Epidermal melanocyte (primary cell): ENCODE measurements around the gene SLC43A3.

Experiments used
- DNase-seq: peaks from one replicate; pipeline ENCODE4 v3.0.0; 2011; ENCODE audit warnings: low spot score; ENCODE audit not compliant: insufficient read length

The SLC43A3 gene

DNA sequence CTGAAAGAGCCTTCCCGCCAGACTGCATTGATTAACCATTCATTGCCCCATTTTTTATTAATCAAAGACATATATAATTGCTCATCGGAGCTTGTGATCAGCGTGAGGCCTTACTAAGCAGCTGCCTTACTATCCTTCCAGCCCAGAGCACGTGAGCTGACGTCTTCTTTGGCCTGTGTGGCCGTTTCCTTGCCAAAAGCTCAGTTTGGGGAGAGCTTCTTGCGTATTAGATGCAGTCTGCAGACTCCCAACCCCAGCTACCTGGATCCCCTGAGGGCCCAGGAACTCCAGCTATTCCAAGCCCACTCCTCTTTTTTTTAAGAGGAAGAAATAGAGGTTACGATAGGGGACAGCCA lies 784 bp upstream of the SLC43A3 start:
- no peak for DNase-seq

DNA sequence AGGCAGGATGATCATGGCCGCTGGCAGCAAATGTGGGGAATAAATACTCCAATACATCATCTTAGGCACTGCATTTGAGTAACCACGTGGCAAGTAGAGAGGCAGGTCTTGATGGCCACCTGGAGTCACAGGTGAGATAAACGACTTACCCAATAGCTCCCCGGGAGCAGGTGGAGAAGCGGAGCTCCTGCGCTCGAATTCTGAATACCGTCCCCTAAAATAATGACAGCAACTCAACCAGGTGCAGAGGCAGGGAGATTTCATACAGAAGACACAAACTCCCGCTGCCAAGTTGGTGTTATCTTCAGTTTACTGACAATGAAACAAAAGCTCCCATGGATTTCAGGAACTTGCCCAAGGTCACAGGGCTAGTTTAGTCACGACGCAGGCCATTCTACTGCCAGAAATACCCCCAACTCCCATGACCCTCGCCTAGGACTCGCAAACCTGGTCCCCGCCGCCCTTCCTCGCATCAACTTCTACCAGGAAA lies 437 bp downstream of the SLC43A3 start:
- no peak for DNase-seq

DNA sequence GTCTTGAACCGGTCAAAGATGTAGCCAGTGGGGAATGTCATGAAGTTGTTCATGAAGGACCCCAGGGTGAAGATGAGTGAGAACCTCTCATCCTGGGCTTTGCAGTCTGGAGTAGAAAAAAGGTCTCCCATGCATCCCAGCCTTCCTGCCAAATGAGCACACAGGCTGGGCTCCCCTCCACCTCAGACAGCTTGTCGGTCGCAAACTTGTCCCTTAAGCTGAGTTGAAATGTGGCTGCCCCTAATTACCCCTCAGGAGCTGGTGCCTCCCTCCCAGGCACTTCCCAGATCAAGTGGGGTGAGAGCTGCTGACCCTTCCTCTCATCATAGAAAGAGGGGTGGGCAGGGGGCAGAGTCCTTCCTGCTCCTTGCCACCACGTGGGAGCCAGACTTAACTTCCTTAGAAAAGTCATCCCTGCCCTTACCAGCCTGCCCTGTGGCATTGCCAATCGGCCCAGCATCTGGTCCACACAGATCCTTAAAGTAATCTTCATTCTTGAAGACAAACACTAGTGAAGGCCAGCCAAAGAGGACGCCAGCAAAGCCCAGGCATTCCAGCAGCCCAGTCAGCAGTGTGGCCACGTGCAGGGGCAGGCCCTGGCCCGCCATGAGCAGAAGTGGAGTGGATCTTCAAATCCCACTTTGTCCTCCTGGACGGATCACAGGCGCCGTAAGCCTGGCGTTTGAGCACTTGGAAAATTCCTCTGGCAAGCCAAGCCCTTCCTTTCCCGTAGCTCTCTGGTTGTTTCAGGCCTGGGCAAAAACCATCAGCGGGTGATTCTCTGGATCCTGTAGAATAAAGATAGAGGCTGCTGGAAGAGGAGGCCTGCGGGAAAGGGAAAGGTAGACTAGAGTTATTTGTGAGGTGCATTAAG lies 1.1 kb downstream of the SLC43A3 start:
- no peak for DNase-seq

- DNase-seq = no peak
Observed at GRCh38 chr11:57424792-57425564, 1.9 kb downstream of the SLC43A3 start.

- DNase-seq = no peak
Observed at GRCh38 chr11:57424137-57424791, 2.7 kb downstream of the SLC43A3 start.

DNA sequence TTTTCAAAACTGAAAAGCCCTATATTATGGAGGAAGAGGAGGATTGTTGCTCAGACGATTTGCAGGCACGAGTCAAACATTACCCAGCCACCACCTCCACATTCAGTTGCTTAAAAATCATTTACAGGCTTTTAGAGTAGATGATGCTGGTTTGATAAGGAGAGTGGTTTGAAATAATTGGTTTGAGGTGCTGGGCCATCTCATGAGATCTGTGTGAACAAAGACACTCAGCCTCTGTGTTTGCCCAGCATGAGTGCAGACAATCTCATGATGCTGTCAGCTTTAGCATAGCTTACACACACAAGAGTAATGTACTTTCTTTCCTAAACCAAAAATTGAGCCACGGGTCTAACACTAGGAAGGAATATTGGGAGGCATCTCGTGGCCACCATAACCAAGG lies 4.3 kb downstream of the SLC43A3 start:
- DNase-seq = no peak

DNA sequence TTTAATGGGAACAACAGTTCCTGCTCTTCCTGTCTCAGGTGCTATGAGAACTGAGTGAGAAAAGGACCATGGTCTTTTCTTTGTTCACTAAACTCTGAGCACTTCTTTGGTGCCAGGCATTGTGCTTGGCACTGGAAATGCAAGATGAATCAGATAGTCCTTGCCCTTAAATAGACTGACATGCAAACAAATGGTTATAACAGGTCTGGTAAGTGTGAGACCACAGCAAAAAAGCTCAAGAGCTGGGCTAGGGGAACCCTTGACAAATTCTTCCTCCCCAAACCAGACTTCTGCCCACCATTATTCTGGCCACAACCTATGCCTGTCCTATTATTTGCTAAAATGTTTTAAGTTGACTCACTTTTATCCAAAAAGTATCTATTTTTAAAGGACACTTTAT lies 5.1 kb downstream of the SLC43A3 start:
- no peak for DNase-seq

GRCh38 chr11:57421066-57421465 lies 5.9 kb downstream of the SLC43A3 start:
- DNase-seq = no peak

DNA sequence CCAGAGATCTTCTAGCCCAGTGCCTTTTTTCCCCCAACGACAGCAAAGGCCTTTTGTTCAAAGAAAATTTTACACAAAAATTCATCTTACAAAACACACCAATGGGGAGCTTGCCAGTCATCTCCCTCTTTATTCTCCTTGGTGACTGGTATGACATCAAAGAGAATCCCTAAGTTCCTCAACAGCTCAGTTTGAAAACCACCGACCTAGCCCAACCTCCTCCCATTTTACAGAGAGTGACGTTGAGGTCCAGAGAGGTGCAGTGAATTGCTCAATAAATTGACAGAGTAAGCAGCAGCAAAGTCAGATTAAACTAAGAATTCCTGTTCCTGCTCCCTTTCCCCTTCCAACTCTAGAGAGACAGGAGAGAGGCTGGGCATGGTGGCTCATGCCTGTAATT lies 7.8 kb downstream of the SLC43A3 start:
- no peak for DNase-seq

DNA sequence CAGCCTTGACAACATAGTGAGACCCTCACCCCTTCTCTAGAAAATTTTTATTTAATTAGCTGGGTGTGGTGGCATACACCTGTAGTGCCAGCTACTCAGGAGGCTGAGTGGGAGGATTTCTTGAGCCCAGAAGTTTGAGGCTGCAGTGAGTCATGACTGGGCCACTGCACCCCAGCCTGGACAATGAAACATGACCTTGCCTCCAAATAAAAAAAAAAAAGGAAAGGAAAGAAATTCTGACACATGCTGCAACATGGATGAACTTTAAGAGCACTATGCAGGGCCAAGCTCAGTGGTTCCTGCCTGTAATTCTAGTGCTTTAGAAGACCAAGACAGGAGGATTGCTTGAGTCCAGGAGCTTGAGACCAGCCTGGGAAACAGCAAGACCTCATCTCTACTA lies 8.8 kb downstream of the SLC43A3 start:
- no peak for DNase-seq

GRCh38 chr11:57417056-57417455 lies 9.9 kb downstream of the SLC43A3 start:
- no peak for DNase-seq

GRCh38 chr11:57416436-57416835 lies 10.5 kb downstream of the SLC43A3 start:
- no peak for DNase-seq

DNA sequence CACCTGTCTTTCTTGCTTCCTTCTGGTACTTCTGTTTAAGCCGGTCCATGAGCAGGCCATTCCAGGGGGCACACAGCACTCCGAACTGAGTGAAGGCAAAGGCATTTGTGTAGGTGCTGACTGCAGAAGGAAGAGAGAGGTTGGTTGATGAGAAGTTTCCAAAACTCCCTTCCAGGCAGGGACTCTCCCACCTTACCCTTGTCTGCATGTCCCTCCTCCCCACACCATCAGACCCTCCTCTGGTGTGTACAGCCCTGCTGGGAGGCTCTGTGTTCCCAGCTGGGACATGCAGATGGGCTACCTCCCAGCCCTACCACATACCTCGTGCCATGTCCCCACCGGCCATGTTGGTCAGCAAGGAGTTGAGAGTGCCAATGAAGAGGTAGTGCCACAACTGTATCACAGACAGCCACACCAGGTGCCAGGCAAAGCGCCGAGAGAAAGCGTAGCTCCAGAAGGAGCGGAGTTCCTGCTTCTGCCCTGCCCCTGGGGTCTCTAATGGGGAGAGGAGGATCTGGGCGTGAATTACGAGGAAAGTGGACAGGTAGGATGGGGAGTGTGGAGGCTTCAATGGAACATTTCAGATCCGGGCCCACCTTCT lies 12.2 kb downstream of the SLC43A3 start:
- DNase-seq = no peak

DNA sequence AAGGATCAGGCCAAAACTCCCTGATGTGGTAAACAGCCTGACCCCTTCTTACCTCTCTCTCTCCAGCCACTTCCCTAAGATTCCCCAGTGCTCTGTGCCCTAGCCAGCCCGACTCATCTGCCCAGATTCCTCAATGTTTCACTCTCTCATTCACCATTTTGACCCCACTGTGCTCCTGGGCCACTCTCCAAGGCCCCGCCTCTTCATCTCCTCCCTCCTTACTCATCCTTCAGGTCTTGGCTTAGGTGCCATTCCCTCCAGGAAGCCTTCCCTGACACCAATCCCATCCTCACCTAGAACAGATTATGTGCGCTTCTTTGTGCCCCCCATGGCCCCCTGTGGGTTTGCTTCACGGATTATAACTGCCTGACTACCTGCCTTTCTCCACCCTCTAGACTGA lies 13.2 kb downstream of the SLC43A3 start:
- DNase-seq = no peak

- DNase-seq = no peak
Observed at GRCh38 chr11:57410287-57410686, 16.6 kb downstream of the SLC43A3 start.

DNA sequence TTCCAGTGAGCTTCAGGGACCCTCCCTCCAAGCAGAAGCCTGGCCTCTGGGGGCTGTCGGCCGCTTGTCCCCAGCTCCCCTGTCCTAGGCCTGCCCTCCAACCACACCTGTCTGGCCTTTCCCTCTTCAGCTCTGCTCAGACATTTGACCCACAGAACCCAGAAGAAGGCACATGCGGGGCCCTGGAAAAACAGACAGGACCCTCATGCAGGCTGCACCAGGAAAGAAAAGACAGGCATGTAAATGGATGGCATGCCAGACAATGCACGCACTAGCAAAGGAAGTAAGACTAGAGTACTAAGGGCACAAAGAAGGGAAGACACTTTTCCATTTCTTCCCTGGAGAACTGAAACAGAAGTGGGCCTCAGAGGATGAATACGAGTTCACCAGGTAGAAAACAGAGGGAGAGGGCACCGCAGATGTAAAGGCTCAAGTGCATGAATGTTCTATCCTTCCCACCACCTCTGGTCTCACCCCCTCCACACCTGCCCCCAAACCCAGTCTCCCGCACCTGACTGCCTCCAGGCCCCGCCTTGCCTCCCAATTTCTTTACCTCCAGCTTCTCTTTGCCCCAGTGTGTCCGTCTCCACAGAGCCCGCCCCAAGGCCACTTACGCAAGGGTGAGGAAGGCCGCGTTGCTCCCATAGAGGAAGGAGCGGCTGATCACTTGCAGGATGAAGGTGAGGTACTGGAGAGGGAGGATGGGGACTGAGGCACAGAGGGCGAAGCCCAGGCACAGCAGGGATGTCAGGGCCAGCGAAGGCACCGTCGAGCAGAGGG lies 17.4 kb downstream of the SLC43A3 start:
- no peak for DNase-seq

GRCh38 chr11:57408771-57409170 lies 18.1 kb downstream of the SLC43A3 start:
- no peak for DNase-seq

GRCh38 chr11:57407941-57408475 lies 18.9 kb downstream of the SLC43A3 start:
- no peak for DNase-seq

DNA sequence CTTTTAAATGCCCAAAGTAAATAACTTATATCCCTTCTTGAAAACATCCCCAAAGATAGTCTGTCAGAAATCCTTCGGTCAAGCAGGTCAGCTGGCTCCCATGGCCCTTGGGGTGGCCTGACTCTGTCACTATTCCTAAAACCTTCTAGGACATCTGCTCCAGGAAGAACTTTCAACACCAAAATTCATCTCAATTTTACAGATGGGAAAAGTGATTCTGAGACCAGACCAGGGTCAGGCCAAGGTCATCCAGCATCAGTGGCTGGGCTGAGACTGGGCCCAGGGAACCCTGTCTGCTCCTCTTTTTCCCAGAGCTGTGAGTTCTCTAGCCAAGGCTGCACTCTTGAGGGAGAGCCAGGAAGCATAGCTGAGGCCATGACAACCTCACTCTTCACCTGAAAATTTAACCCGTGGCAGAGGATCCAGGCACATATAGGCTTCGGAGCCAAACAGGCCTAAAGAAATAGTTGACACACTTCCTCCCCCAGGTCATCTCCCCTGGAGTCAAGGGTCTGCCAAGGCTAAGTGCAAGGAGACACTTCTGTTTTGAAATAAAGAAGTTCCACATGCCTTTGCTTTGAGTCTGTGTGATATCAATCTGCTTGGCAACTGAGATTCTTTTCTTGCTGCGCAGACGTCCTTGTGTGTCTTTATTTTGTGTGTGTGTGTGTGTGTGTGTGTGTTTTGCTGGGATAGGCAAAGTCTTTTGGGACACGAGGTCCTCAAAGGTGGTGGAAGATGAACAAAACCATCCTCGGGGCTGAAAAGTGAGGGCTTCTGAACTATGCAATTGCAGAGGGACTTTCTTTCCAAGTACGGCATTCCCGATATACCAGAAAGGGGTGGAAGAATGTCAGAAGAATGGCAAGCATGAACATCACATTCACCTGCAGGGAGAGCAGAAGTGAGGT lies 19.7 kb downstream of the SLC43A3 start:
- no peak for DNase-seq
